ENCODE data around the gene CCDC93.

CCDC93 gene

DNA sequence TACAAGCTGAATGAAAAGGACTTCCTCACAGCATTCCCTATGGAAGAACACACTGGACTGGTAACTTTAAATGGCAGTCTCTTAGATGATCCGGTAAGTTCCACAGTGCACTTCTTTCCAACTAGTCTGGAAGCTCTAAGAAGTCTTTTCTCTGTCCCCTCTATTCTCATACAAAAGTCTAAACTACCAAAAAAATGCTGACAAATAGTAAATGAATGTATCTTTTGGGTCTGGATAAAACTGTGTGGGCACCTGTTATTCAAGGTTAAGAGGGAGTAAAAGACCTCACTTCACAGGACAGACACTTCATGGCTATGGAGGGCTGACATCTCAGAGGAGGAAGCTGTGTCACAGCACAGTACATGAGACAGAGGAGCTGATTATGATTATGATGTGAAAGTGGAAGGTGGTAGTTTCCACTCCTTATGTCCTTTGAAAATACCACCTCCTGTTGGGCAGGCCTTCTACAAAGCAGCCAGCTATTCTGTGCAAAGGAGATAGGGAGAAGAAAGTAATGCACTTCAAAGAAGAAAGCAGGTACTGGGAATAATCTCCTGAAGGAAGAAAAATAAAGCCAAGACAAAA, 23.9 kb downstream of the CCDC93 start:
- no peak for DNase-seq (ENCODE audit: low spot score)

DNA sequence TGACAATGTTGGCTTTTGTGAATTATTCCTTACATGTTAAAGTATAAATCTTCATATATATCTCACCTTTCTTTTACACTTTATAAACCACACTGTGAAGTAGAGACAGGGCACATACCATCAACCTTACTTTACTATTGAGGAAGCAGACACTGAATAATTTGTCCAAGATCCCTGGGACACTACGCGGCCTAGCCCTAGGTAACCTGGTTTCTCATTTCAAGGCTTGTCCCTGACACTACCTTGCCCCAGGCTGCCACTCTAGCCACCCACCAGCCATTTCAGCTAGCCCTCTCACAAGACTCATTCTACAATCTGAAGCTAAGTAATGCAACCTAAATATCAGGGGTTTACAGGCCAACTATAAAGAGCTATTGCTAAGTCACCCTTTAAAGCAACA, 26.7 kb downstream of the CCDC93 start:
- no peak for DNase-seq (ENCODE audit: low spot score)

DNA sequence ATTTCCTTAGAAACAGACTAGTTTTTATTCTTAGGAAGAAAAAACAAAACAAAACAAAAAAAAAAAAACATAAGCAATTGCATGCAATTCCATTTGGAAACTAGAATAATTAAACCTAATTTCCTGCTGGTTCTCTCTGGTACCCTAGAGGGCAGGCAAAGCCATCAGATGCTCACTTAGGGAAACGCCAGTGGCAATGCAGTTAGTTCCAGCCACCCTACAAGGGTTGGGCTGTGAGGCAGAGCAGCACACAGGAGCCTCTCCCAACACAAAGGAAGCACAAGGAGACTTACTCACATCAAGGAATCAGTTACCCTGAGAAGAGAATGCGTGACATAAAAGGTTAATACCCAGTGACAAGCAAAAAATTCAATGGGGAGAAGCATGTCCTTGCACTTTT, 28.8 kb downstream of the CCDC93 start:
- no peak for DNase-seq (ENCODE audit: low spot score)

DNA sequence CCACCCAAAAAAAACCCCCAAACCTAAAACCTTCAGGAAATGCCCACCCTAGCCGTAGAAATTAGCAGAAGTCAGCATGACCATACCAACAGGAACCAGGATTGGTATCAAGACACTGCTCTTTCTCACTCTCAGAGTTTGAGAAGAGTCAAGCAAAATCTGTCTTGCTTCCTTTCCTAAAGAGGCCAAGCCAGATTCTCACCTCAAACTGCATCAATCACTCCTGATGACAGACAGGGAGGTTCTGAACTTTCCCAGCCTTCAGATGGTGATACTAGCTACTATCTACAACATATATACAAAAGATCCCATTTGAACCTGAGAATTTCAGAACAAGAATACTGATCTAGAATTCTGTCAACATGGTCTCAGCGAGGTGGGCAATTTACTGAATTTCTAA, 29.7 kb downstream of the CCDC93 start:
- DNase-seq (ENCODE audit: low spot score): no peak

DNA sequence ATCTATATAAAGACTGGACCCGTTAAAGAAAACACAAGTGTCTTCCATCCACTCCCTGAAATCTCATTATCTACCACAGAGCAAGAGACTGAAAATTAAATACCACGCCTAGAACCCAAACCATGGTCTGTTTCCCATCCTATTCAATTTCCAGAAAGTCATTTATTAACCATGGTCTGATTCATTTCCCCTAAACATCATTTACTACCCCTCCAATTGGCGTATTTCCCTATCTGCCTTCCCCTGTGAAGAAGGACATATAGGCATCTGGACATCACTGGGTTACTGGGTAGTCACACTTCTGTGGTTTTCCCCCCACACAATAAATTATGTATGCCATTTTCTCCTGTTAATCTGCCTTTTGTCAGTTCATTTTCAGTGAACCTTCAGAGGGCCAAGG, 30.8 kb downstream of the CCDC93 start:
- no peak for DNase-seq (ENCODE audit: low spot score)

DNA sequence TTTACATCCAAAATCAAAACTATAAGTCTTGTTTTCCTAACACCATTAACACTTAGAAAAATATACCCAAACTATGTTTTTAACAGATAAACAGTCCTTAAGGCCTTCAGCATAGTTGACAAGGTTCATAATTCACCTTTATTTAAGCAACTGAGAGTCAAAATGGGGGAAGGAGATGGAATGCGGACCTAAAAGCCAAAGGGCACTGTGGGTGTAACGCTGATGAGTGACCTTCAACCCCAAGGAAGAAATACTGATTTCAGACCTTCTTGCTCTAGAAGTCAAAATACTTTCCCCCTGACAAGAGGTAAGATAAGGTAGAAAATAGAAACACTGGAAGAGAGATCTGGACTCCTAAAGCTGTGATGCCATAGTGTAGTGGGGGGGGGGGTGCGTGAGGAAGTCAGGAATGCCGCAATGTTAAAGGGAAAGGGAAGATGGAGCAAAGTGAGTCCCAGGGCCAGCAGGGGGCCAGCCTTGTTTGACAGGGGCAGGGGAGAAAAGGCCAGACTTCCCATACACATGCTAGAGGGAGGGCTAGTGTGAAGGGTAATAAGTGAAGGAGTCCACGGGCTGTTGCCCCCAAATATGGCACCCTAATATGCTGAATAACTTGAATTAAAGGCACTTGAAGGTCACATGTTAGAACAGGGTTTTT, 31.4 kb downstream of the CCDC93 start:
- no peak for DNase-seq (ENCODE audit: low spot score)

DNA sequence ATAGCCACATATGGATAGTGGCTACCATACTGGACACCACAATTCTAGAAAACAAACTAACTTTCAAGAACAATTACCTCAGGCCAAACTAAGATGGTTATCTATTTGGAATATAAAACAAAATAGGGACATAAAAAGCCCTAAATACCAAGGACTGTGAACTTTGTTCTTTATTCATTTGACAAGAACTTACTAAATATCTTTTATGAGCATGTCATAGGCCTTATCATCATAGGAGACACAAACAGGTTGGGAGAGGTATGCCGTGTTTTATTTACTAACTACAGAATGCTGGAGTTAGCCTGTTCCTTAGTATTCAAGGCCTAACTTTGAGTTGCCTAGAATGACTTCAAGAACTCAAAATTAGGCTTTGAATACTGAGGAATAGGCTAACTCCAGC, 32.1 kb downstream of the CCDC93 start:
- no peak for DNase-seq (ENCODE audit: low spot score)

DNA sequence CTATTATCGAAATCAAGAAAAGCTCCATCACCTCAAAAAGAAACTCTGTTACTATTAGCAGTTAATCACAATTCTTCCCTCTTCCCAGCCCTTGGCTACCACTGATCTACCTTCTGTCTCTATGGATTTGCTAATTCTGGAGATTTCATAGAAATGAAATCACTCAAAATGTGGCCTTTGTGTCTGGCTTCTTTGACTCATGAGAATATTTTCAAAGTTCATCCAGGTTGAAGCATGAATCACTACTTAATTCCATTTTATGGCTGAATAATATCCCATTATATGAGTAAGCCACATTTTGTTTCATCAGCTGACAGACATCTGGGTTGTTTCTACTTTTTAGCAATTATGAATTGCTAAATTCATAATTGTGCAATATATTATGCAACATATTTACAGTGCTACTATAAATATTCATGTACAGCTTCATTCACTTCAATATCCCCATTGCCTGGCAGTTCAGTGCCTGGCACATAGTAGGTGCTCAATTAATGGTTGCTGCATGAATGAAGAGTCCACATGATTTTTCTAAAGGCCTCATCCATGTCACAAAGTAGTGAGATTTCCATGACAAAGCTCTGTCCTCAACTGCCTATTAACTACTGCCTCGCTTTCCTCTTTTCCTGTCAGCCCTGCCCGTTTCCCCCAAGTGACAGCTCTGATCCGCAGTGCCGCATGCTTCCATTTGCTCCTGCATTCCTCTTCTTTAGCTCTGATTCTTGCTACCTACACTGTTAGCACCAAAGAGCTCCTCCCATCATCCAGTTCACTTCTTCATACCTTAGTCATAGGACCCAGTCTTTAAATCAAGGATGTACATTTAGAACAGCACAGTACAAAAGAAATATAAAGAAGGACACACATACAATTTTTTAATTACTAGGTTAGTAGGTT, 32.8 kb downstream of the CCDC93 start:
- no peak for DNase-seq (ENCODE audit: low spot score)

DNA sequence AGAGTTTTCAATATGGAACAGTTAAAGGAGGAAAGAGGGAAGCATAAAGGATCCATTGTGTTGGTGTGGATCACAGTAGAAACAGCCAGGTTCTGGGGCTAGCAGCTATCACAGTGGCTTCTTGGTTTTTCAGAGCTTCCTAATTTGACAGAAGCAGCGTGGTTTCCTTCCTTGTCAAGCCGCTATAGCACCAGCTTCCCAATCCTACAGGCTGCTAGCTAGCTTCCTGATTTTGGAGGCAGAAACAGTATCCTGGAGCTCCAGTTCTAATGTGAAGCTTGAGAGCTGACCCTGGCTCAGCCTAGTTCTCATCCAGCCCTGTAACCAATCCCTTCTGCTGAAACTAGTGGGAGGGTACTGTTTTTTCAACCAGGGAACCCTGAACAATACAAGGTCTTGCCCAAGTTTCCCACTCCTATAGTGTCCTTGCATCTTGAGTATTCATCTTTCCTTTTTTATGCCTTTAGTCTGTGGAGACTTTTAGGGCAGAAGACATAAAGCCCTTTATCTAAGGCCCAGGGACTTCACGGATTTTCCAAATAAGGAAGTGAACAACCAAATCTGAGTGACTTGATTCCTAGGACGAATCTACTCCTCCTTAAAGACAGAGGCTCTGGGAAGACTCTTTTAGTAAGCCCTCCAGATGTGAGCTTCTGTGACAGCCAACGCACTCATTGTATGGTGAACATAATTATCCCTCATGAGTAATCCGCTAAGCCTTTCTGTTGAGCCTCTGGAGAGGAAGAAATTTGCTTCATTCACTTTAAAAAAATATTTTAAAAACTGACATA, 33.8 kb downstream of the CCDC93 start:
- no peak for DNase-seq (ENCODE audit: low spot score)

DNA sequence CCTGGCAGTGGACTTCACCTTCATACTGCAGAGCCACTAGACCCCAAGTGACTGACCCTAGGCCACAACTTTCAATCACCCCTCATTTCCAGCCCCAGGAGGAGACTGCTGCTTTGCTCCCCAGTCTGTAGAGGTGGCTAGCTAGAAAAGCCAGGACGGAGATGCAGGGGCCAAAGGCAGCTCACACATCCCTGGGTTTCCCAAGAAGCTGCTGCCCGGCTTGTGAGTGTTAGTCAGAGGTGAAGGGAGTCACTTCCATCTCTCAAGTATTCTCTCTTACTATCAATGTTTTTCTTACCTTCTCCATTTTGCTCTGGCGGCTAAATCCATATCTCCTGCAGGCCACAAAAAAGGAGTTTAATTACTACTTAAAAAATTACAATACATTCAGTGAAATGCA, 36.2 kb downstream of the CCDC93 start:
- DNase-seq (ENCODE audit: low spot score): no peak

DNA sequence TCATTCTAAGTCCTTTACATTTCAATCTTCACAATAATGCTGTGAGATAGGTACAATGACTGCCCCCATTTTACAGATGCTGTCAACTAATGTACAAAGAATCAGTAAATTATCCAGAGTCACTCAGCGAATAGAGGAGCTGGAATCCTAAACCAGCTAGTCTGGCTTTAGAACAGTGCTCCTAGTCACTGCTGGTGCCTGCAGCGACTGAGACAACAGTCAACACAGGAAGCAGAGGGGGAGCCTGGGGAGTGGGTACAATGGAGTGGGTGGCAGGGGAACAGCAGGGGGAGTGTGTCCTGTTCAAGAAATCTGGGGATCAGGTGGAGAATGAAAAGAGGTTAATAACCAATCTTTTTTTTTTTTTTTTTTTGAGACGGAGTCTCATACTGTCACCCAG, 37.3 kb downstream of the CCDC93 start:
- DNase-seq (ENCODE audit: low spot score): no peak

DNA sequence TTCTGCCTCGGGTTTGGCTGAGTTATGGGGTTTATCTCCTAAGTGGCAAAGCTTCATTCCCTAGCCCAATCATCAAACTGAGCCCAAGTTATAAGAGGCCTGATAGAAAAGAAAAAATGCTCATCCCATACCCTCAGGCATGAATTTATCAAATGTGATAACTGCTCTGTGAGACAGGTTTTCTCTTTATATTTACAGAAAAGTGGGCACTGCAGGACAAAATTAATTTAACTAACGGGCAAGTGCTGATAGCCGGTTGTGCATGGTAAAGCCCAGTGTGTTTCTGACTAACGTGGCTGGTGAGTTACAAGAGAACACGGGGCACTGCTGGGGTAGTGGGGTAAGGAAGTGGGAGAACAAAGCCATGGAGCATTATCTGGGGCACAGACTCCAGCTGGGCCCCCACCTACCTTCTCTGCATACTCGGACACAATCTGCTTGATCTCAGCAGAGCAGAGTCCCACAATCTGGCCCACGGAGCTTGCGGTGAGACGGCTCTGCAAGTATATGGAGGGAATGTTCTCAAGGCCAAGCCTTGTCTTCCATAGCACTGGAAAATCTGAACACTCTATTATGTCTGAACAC, 40.3 kb downstream of the CCDC93 start:
- no peak for DNase-seq (ENCODE audit: low spot score)

DNA sequence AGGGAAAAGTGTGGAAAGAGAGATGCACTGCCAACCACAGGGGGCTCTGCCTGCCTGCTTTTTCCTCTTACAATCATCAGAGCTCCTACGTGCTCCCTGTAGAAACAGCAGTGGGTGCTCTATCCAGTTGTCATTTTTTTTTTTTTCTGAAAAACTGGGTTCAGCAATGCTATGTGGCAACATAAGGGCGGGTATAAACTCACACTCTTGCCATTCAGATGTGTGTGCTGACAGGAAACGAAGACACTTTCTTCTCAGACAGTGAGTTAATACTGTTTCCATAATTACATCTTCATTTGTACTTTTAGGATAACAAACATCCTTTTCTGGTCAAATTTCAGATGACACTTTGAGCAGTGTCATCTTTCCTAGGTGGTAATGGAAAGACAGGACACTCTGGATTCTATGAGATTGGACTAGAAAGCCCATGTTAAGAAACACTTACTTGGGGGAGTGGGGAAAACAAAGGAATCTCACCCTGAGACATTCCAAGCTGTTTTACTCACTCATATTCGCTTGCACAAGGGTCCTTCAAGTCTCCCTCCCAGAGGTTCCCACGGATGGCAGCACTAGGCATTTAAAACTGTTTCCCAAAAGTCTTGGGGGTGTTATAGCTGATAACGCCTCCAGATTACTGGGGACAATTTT, 41.3 kb downstream of the CCDC93 start:
- DNase-seq (ENCODE audit: low spot score): no peak

DNA sequence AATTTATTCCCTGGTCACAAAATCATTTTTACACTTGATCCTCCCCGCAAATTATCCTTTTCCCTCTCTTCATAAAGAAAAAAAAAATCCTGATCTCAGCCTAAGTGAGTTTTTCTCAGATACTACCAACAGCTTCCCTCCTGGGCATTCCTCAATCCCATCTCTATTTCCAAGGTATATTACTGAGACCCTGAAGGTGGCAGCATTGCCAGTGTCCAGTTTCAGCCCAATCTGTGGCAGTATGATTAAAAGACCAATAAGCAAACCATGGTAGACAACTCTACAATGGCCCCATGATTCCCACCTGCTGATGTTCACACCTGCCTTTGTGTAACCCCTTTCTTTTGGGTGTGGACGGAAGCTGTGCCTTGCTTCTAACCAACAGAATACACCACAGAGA, 45.1 kb downstream of the CCDC93 start:
- DNase-seq (ENCODE audit: low spot score): no peak

DNA sequence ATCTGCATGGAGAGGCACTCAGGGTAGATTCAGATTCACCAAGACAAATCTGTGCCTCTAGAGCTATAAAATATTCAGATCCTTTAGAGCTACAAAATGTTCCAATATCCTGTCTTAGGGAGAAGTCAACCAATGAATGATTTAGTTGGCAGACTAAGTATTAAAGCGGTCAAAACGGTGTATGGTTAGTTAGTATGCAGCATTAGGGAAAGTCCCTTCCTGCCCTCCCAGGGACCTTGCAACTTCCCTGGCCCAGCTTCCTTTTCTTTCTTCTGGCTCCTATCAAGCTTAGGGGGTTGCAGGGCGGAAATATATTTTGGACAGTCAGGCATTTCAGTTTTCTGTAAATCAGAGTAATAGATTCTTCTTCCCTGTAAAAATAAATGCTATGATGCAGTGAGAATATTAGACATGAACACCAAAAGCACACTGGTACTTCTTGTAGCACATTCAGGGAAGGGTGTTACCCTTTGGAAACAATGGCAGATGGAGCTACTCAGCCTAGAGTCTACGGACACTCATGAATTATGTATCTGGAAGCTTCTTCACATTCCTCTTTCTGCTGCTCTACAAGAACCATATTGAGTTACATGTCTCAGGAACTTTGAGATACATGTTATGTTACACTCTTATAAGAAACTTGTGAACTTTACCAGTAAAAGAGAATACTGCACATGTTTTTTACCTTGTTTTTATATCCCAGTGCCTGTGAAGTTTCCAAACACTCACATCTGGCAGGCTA, 45.7 kb downstream of the CCDC93 start:
- DNase-seq (ENCODE audit: low spot score): no peak

DNA sequence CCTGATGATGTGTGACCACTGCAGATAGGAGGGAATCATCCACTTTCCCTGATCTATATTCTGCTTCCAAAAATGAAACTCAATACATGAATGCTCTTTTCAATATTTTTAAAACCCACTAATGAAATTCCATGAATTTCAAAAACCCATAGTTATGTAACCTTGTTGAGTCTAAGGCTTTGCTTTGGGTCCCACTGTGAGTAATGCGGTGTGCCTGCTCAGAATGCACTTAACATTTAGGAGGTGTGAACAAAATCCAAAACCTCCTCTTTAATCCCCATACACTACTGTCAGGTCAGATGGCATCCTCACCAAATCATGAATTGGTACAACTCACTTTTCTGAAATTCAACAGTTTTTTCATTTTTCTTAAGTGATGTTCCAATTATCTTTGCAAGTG, 50.4 kb downstream of the CCDC93 start:
- no peak for DNase-seq (ENCODE audit: low spot score)

DNA sequence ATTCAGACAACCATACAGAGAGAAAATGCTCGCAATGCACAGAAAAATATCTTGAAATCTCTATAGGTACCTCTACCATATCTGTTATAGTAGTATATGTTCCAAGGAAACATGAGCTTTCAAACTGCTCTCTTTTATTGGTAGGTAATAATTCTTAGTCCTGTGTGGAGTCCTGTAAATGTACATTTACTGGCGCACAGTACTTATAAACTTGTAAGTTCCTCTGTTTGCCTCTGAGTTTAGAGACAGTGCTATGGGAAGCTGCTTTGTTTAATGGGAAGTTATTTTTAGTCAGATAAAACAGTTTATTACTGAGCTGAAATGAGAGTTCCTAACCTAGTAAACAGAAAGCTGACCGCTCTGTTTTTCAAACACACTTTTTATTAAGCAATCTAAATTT, 52.7 kb downstream of the CCDC93 start:
- no peak for DNase-seq (ENCODE audit: low spot score)

DNA sequence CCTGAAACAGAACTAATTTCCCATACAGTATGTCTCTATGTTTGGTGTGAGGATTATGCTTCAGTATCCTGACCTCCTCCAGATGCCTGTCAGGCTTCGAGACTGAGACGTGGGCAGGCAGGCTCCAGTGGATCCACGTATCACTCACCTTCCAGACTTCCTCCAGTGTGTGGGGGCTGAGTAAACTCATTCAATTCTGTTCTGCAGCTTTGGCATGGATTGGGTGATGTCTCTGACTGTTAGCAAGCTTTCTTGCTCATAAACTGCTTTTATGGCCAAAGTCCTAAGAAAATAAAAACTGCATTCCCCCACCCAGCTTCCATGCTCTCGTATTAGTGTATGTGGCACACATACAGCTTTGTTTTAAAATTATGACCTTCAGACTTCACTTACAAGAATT, 53.6 kb downstream of the CCDC93 start:
- DNase-seq (ENCODE audit: low spot score): no peak

DNA sequence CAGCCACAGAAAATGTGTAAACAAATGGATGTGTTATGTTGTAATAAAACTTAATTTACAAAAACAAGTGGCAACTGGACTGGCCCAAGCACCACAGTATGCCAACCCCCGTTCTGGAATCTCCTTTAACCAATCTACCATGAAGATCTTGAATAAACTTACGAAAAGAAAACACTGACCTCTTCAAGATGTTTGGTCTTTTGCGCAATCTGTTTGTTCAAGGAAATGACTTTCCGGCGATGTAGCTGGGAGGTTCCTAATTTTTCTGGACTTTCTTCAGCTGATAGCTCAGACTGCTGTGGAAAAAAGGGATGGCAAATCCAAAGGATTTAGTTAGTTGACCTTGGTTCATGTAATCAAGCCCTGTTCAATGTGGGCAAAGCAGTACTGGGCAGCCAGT, 55.7 kb downstream of the CCDC93 start:
- DNase-seq (ENCODE audit: low spot score): no peak

DNA sequence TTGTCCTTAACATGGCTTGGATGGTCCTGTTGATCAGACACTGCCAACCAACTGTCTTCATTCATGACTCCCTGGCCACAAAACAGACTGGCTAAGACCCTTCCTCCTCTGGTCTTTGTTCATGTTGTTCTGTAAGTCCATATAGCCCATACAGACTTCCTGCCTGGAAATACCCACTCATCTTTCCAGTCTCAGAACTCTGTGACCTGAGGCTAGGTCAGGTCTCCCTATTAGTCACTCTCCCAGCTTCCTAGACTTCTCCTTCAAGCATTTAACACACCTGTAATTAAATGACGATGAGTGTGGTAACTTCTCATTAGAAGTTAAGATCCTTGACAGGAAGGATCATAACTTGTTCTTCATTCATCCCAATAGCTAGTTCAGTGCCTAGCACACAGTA, 56.3 kb downstream of the CCDC93 start:
- no peak for DNase-seq (ENCODE audit: low spot score)

Measured in ecto neural progenitor cell (in vitro differentiated cells).